ENCODE data around the gene VAT1L.

Gene VAT1L, protein sequence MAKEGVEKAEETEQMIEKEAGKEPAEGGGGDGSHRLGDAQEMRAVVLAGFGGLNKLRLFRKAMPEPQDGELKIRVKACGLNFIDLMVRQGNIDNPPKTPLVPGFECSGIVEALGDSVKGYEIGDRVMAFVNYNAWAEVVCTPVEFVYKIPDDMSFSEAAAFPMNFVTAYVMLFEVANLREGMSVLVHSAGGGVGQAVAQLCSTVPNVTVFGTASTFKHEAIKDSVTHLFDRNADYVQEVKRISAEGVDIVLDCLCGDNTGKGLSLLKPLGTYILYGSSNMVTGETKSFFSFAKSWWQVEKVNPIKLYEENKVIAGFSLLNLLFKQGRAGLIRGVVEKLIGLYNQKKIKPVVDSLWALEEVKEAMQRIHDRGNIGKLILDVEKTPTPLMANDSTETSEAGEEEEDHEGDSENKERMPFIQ

DNA sequence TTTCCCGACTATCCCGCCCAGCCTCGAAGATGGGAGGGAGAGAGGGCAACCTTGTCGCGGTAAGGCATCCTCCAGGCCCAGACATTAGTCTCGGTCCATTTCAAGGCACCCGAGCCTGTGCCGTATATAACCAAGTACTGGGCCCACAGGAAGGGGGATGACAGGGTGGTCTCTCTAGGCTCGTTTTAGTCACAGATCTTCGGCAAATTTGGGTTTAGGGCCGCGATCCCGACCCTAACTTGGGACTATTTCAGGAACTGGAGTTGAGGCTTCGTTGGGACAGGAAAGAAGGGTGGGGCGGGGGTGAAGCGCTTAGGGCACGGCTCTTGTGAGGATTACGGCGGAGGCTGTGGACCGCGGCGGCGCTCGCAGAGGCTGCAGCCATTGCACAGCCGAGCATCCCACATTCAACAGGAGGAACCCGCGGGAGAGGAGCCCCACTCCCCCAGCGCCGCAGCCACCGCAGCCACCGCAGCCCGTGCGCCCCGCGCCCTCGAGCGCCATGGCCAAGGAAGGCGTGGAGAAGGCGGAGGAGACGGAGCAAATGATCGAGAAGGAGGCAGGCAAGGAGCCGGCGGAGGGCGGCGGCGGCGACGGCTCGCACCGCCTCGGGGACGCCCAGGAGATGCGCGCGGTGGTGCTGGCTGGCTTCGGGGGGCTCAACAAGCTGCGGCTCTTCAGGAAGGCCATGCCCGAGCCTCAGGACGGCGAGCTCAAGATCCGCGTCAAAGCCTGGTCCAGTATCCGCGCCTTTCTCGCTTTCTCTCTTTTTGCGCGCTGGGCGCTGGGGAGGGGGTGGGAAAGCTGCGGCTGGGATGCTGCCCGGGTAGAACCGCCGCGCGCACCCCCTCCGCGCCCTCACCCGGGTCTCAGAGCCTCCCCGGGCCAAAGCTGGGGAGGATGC is at the start of gene VAT1L:
Gene VAT1L, plus strand, starts transcription at position 384 of the 904 bp plus-strand sequence. Its CDS starts 119 bp downstream, at position 503.
- DNase-seq (ENCODE audit: low read depth): no peak

DNA sequence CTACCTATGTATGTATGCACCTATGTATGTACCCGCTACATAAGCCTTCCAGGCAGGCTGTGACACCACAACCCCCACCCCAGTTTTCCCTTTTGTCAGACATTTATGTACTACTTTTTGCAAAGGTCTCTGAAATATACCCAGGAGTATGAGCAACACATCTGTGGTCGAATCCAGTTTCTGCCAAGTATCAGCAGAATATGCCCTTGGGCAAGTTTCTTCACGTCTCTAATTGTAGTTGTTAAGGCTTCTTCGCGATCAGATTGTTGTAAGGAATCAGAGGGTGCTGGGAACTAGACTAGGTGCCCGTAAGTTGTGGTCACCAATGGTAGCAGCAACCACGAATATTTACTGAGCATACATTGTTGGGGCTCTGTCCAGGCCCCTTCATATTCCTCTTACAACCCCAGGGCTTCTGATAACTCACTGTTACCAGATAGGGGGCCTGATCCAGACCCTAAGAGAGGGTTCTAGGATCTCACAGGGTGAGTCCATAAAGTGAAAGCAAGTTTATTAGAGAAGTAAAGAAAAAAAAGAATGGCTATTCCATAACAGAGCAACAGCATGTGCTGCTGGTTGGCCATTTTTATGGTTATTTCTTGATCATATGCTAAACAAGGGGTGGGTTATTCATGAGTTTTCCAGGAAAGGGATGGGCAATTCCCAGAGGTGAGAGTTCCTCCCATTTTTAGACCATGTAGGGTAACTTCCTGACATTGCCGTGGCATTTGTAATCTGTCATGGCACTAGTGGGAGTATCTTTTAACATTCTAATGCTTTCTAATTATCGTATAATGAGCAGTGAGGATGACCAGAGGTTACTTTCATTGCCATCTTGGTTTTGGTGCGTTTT is 49.4 kb upstream of the VAT1L start:
- DNase-seq (ENCODE audit: low read depth): no peak

DNA sequence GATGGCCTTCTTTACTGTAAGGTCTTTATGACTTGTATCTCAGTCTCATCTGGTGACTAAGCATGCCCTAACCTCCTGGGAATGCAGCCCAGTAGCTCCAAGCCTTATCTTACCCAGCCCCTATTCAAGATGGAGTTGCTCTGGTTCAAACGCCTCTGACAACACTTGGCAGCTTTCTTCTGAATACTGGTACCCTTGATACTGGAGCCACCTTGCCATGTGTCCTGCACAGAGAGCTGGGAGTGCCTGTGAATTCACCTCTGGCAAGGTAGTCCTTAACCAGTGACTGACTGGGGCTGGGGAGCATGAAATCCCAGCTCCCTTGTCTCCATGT is 48.8 kb upstream of the VAT1L start:
- DNase-seq (ENCODE audit: low read depth): no peak

DNA sequence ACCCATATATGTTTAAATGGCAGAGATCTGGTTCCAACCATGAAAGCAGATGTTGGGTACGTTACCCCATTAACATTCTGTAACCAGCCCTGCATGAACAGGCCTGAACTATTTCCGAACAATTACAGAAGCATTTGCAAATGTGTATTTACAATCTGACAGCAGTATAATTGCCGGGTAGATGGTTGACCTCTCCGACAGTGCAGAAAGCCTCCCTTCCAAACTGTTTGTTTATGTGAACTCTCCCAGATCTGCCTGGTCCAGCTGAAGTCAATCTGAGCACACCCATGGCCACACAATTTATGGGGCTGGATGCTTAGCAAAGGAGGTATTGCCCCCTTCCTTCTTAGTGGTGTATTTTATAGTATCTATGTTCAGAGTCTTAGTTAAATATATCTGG is 44.2 kb upstream of the VAT1L start:
- no peak for DNase-seq (ENCODE audit: low read depth)

DNA sequence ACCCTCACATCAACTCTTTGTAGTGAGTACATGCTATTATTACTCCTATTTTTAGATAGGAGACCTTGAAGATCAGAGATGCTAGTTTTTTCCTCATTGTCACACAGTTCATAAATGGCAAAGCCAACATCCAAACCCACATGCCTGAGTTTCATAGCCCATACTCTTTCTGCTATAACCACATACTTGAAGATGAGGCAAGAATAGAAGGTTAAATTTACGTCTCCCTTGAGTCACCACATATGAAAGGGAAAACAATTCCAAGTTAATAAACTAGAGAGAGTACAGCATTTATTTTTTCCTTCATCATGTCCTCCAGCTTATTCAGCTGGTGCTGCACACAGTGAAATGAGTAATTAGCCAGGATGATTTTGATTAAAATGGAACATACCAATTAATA is 42.4 kb upstream of the VAT1L start:
- DNase-seq (ENCODE audit: low read depth): no peak

DNA sequence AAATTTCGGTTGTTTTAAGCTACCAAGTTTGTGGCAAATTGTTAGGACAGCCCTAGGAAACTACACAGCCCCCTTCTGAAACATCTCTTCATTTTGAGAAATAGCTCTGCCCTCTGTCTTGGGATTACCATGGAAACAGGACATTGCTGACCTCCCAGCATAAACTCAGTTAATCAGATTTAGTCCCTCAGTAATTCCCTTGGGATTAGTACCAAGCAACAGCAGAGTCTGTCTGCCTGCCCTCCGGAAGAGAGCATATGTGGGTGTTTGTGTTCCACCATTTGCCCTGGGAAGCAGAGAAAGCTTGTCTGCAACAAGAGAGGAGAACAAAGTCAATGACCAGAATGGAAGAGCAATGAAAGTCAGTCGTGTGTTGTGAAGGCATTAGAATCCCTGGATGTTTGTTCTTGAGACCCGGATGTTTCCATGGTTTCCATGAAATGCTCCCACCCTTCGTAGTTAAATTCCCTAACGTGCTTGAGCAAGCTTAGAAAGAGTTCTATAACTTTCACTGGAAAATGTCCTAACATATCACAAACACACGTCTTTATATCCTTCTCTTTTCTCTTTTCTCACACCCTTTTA is 39.9 kb upstream of the VAT1L start:
- DNase-seq (ENCODE audit: low read depth): no peak

DNA sequence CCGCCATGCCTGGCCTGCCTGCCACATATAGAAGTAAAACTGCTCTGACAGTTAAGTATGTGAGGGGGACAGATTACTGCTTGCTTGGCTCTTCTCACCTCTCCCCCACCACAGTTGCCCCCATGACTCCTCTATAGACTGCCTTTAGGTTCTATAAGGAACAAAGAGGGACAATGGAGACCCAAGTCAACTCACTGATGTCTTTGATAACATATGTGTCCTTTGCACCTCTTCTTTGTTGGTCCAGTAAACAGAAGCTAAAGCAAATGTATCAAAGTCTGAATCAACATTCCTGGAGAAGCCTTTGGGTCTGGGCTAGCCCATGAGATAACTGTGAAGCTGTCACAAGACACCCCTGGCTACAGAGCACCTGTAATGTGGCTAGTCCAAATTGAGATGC is 38.9 kb upstream of the VAT1L start:
- DNase-seq (ENCODE audit: low read depth): no peak

DNA sequence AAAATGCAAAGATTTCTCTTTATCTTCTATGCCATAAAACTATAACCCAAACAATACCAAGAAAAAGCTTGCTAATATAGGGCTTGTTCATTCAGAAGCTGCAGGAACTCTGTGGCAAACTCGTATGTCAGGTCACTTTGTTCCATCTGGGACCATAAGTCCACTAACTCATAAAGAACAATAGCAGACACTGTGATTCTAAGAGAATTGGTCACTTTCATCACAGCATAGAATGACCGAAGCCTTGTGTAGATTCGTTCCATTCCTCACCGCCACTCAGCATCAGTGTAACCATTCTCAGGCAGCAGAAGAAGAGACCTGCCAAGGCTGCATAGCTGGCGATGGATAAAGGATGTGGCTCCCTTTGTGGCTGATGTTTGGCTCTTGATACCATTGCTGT is 30.3 kb upstream of the VAT1L start:
- no peak for DNase-seq (ENCODE audit: low read depth)

DNA sequence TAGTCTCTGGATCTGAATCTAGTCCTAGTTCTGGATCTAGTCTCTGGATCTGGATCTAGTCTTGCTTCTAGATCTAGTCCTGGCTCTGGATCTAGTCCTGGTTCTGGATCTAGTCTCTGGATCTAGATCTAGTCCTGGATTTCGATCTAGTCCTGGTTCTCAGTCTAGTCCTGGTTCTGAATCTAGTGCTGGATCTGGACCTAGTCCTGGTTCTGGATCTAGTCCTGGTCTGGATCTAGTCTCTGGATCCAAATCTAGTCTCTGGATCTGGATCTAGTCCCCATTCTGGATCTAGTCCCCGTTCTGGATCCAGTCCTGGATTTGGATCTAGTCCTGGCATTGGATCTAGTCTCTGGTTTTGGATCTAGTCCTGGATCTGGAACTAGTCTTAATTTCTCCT is 29.9 kb upstream of the VAT1L start:
- DNase-seq (ENCODE audit: low read depth): no peak

DNA sequence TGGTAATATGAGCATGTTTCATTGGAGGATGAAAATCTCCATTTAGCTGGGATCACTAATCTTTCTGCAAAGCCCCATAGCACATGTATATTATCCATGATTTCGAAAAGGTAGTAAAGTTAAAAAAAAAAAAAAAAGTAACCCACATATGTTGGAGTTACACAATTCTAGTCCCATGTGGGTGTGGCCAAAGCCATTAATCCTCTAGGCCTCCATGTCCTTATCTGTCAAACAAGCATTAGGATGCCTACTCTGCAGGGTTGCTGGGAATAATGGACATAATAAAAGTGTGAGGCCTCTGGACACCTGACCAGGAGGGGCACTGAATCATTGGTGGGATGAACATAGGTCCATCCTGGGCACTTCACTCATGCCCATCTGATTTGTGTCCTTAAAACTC is 29.2 kb upstream of the VAT1L start:
- no peak for DNase-seq (ENCODE audit: low read depth)

DNA sequence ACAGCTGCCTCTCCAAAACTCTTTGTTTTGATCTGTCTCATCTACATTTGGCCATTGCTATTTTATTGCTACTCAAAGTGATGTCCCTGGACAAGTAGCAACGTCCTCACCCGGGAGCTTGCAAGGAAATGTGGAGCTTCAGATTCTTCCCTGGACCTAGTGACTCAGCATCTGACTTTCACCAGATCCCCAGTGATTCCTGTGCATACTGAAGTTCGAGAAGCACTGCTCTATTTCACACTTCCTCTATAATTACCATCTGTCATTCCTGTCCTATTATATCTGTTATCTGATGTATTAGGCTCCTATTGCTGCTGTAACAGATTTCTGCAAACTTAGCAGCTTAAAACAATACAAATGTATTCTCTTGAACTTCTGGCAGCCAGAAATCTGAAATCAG is 28.5 kb upstream of the VAT1L start:
- no peak for DNase-seq (ENCODE audit: low read depth)

DNA sequence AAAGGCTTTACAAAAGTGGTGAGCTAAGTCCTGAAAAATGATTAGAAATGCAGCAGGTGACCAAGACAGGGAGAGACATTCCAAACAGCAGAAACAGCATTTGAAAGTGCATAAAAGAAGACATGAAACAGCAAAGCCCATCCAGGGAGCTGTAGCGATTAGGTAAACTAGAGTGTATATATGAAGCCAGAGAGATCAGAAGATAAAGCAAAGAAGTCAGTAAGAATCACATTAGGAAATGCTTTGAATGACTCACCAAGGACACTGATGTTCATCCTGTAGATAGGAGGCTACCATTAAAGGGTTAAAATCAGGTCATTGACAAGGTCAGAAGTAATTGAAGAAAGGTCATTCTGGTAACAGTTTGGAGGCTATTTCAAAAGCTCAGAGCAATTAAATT is 27.6 kb upstream of the VAT1L start:
- no peak for DNase-seq (ENCODE audit: low read depth)

DNA sequence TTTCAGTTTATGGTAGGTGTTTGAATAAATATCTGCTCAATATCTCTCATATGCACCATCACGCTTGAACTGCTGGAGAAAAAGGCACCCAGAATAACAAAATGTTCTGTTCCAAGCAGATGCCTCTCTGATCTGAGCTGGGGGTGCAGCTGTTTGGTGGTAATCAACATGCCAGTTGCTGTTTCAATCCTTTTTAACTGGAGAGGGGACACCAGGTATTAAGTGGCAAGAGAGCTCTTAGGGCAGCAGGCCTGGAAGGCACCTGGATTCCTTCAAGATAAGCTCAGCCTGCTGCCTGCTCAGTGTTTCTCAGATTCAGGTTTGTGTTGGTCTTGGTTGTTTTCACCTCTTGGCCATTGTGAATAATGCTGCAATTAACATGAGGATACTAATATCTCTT is 27.2 kb upstream of the VAT1L start:
- DNase-seq (ENCODE audit: low read depth): no peak

DNA sequence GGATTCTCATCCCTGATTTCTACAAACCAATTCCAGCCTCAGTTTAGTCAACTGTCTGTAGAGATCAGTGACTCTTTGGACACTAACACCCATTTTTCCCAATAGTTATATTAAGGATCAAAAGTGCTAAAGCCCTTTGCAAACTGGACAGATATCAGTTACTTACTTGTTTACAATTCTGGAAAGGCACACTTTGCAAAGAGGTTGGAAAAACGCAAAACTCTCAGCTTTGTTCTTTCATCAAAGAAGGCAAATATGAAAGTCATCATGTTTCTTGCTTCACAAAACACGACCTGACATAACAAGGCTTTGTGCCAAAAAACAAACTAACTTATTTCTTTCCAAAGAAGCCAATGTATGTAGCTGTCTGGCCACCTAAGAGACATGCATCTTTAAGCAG is 26.1 kb upstream of the VAT1L start:
- DNase-seq (ENCODE audit: low read depth): no peak

DNA sequence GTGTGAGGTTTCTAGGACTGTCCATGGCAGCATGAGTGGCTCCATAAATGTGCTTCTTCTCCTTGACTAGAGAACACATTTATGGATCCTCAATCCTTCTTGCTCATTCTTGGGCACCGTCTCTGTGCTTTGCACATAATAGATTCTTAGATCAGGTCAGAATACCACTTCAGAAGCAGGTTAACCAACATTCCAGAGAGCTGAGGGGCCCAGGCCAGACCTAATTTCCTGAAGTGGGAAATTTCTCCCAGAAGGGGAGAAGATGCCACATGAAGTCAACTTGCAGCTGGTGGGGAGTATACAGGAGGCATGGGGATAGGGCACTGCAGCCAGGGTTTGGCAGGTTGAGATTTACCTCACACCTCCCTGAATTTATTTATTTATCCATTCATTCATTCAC is 24.4 kb upstream of the VAT1L start:
- DNase-seq (ENCODE audit: low read depth): no peak

DNA sequence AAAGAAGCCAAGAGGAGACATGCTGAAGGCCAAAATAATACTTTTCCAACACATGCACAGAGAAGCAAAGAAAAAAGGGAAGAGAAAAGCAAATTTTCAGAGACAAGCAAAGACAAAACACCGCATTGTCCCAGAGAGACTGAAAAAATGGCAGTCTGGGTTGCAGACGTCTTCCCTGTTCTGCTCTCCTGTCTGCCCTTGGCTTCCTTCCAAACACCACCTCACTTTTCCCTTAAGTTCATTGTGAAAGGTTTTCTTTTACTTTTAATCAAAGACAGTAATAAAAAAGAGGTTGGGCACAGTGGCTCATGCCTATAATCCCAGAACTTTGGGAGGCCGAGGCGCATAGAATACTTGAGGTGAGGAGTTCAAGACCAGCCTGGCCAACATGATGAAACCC is 21.2 kb upstream of the VAT1L start:
- no peak for DNase-seq (ENCODE audit: low read depth)

DNA sequence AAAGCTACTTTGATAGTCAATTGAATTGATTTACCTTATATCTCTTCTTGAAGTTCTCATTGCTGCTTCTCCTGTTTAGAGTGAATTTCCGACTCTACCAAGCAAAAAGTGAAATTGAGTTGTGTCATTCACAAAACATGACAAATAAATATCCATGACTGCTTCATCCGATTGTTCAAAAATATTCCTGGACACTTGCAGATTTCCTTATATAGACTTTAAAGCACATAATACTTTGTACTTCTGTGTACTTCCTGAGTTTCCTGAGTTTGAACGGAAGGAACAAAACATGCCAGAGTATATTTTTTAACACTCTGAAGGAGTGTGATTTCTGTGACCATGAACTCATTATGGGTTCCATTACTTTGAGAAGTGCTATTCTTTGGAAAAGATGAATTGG is 20.5 kb upstream of the VAT1L start:
- no peak for DNase-seq (ENCODE audit: low read depth)

DNA sequence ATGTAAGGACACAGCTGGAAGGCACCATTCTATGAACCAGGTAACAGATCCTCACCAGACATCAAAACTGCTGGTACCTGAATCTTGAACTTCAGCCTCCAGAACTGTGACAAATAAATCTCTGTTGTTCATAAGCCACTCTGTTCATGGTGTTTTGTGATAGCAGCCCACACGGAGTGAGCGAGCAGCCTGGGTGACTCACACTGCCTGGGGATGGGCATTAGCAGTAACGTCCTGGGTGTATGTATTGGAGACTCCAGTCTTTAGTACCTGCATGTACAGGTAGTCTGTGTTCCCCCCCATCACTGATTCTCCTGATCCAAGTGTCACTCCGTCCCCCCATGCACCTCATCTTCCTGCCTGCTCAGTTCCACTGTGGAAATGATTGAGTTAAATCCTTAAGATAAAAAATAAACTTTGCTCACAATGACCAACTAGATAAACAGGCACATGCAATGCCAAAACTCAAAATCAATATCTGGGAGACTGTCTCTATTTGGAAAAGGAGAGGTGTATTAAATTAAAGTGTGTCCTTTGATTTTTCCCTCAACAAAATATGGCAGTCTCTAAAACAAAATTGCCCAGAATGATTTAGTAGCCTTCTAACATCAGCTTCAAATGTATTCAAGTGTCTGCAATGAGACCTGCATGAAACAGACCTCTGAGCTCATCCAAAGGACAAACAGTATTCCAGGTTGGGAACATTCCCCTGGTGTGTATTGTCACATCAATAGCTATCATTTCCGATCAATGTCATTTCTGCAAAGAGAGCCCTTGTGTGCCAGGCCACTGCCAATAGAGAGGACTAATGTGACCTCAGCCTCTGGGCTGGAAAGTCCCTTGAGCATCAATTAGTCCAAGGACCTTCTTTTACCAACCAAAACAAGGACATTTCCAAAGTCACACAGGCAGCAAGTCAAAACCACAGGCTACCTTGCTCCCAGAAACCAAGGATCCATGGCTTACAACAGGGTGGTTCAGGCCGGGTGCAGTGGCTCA is 12.2 kb upstream of the VAT1L start:
- no peak for DNase-seq (ENCODE audit: low read depth)

DNA sequence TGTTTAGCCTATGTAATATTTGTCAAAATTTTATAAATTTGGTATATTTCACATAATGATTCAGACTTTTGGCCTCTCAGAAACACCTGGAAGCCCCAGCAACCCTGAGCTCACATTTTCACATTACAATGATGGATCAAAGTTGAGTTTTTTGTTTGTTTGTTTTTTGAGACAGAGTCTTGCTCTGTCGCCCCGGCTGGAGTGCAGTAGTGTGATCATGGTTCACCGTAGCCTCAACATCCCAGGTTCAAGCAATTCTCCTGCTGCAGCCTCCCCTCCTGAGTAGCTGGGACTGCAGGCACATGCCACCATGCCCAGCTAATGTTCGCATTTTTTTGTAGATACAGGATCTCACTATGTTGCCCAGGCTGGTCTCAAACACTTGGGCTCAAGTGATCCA is 10.6 kb upstream of the VAT1L start:
- no peak for DNase-seq (ENCODE audit: low read depth)

DNA sequence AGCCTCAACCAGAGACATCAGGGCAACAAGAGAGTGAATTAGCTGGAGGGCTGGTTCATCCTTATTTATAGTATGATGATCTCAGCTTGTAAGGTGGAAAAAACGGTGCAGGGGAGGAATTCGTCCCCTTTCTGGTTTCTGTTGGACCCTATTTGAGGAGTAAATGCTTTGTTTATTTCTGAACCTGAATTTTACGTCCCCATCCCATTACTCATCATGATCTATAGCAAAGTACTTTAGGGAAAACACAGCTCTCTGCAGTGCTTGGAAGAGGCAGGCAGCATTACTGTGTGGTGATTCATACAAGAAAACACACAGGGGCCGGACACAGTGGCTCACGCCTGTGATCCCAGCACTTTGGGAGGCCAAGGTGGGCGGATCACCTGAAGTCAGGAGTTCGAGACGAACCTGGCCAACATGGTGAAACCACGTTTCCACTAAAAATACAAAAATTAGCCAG is 8.0 kb upstream of the VAT1L start:
- DNase-seq (ENCODE audit: low read depth): no peak

DNA sequence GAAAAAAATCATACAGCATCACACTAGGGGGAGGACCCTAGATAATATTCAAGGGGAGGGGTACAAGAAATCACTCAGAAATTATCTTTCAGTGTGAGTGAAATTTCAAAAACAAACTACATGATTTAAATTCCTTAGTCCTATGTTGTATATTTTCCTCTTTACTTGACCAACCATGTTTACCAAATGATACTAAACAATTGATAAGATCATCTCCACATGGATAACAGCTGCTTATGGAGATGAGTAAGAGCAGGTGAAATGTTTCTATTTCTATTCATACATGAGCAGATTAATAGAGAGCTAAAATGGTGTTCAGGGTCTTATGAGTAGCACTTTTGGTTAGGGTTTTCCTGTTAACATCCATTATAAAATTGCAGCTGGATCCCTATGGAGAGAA is 7.3 kb upstream of the VAT1L start:
- DNase-seq (ENCODE audit: low read depth): no peak
